GM13977 (cell line): ENCODE data around the gene RBP2.

ENCODE experiments used
- DNase-seq: peaks from one replicate; pipeline ENCODE4 v3.0.0; 2012; ENCODE audit warnings: low spot score
- CTCF ChIP-seq: IDR thresholded peaks from 2 replicates; pipeline ENCODE4 v1.5.1; 2012; ENCODE audit warnings: mild to moderate bottlenecking, control low read depth; ENCODE audit not compliant: insufficient read depth; ENCODE audit errors: extremely low read depth, missing control alignments
- in situ Hi-C: fragments of 300-500 bp; cut with MboI; formaldehyde crosslinking; loops from one replicate; pipeline ENCODE4 v1.12.0; 2022; ENCODE audit warnings: low sequenced_read_pairs, low pct_unique_long_range_greater_than_20kb, mixed read lengths, inconsistent platforms; ENCODE audit not compliant: unreplicated experiment

Gene RBP2

GRCh38 chr3:139460529-139460928 lies 15.8 kb downstream of the RBP2 start:
- in situ Hi-C loops = no loop called here
- no peak for TF ChIP-seq CTCF
- no peak for DNase-seq

- TF ChIP-seq CTCF = no peak
- in situ Hi-C loops = no loop called here
- DNase-seq = no peak
Measured at GRCh38 chr3:139460076-139460475, 16.2 kb downstream of the RBP2 start.

DNA sequence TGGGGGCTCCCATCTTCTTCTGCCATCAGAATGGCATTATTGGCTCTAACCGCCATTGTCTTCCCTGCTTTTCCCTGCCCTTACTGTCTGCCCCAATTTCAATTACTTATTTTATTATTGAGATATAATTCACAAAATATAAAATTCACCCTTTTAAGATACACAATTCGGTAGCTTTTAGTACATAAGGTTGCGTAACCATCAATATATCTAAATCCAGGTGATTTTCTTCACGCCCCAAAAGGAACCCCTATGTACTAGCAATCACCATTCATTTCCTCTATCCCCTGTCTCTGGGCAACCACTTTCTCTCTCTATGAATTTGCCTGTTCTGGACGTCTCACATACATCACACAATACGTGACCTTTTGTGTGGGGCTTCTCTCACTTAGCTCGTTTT lies 18.0 kb downstream of the RBP2 start:
- no peak for DNase-seq
- in situ Hi-C loops = no loop called here
- no peak for TF ChIP-seq CTCF

GRCh38 chr3:139457066-139457465 lies 19.2 kb downstream of the RBP2 start:
- in situ Hi-C loops = no loop called here
- TF ChIP-seq CTCF = no peak
- no peak for DNase-seq

- in situ Hi-C loops = no loop called here
- no peak for TF ChIP-seq CTCF
- DNase-seq = no peak
Measured at GRCh38 chr3:139456386-139456785, 19.9 kb downstream of the RBP2 start.

- in situ Hi-C loops = no loop called here
- peak; percentile 19 for TF ChIP-seq CTCF
- no peak for DNase-seq
Measured at GRCh38 chr3:139455855-139456254, 20.5 kb downstream of the RBP2 start.

DNA sequence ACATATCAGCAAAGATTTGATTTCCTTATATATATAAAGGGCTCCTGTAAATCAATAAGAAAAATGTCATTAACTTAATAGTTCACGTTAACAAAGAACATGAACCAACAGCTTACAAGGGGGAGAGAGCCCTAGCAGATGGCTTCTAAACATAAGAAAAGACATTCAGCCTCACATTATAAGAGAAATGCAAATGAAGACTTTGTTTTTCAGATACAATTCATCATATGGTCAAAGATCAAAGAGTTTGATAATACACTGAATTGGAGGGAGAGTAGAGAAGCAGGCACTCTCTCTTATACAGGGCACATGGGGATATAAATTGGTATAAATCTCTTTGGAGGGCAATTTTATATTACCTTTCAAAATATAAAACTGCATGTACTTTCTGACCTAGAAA lies 21.1 kb downstream of the RBP2 start:
- DNase-seq = no peak
- in situ Hi-C loops = no loop called here
- TF ChIP-seq CTCF = no peak
